Mucosa of descending colon (tissue), 3 donors: ENCODE data around the gene OR5D13. TPM values are rescaled to one million over a fixed set of nuclear protein-coding genes. Genes with fewer than 3 reads are reported as not detected.

Experiments
- ATAC-seq: fragments of 200-7000 bp; cut with Tn5 transposase; one replicate; pipeline ENCODE4 v1.9.1; 2020; ENCODE audit warnings: mild to moderate bottlenecking, moderate library complexity
- DNase-seq, 3 donors: peaks; one replicate each; pipeline ENCODE4 v3.0.0-alpha.2; 2020
- H3K36me3 ChIP-seq: fragments of 200-600 bp; one replicate; pipeline ENCODE4 v1.8.0; 2021; ENCODE audit warnings: low read depth, mild to moderate bottlenecking
- H3K4me1 ChIP-seq: fragments of 200-600 bp; one replicate; pipeline ENCODE4 v1.8.0; 2021; ENCODE audit warnings: low read depth, mild to moderate bottlenecking
- H3K4me3 ChIP-seq: fragments of 200-600 bp; one replicate; pipeline ENCODE4 v1.8.0; 2021; ENCODE audit warnings: mild to moderate bottlenecking
- H3K9me3 ChIP-seq: fragments of 200-600 bp; one replicate; pipeline ENCODE4 v1.8.0; 2021; ENCODE audit warnings: mild to moderate bottlenecking
- CTCF ChIP-seq: fragments of 200-600 bp; IDR thresholded peaks from one replicate; pipeline ENCODE4 v1.8.0; 2022; ENCODE audit warnings: antibody characterized with exemption, mild to moderate bottlenecking
- intact Hi-C, 2 donors: fragments of 100-400 bp; cut with DNase I in 1 of 2; cut with micrococcal nuclease in 1 of 2; formaldehyde crosslinking; loops; one replicate each; pipeline versions ENCODE4 v1.11.0 to v1.11.1; 2022; cut with DNase I, micrococcal nuclease
- total RNA-seq, 3 donors: library from RNA; stranded (reverse); fragmentation: NEBNext Ultra II Directional in 2 of 3; extraction: Animal tissue kit (Norgen Biotek cat#: 25700) in 2 of 3; gene quantifications; one replicate each; pipeline versions ENCODE4 v1.2.1 to v1.2.4, GENCODE V29; 2021 to 2023
- donor health status: DM: no; HTN: no; CAD: no; lungs with moderate emphysema.
- donor health status: DM: no; HTN: no; CAD: no.
- donor health status: DM: no; HTN: yes; CAD: no.

Gene OR5D13
- total RNA-seq, 3 donors from 2014 or later, result not detected

GRCh38 chr11:55806248-55806647 lies 33.0 kb downstream of the OR5D13 start:
- H3K36me3 ChIP-seq, result no peaks in the 10 kb centered on the region
- intact Hi-C loops, result no loop called here
- no peak for TF ChIP-seq CTCF
- ATAC-seq, result no peak
- H3K9me3 ChIP-seq, result peaks cover 42% of the 10 kb centered on the region
- DNase-seq, result no peak
- no peak overlapping the region for H3K4me3 ChIP-seq
- no peaks in the 10 kb centered on the region for H3K4me1 ChIP-seq

- TF ChIP-seq CTCF, result no peak
Observed at GRCh38 chr11:55811067-55811466, 37.8 kb downstream of the OR5D13 start, which contains the start of gene OR5L1. Gene OR5L1, plus strand, starts transcription at chr11:55811367. Its CDS starts 100 bp downstream, at chr11:55811467.

GRCh38 chr11:55819330-55819729 lies 46.1 kb downstream of the OR5D13 start, which contains the start of gene OR5D18:
Gene OR5D18, plus strand, starts transcription at chr11:55819630. Its CDS starts 0 bp downstream, at chr11:55819630.
- no peak for ATAC-seq
- DNase-seq, result no peak

More at GRCh38 chr11:55811067-55811466, 37.8 kb downstream of the OR5D13 start, which contains the start of gene OR5L1:
- H3K9me3 ChIP-seq, result peaks cover 19% of the 10 kb centered on the region
- H3K36me3 ChIP-seq, result no peaks in the 10 kb centered on the region
- intact Hi-C loops, result no loop called here
- H3K4me1 ChIP-seq, result no peaks in the 10 kb centered on the region
- no peak within 1 kb of the TSS for H3K4me3 ChIP-seq
- DNase-seq (no peak), ATAC-seq (no peak)

More at GRCh38 chr11:55819330-55819729, 46.1 kb downstream of the OR5D13 start, which contains the start of gene OR5D18:
- Histone ChIP-seq H3K4me3 (no peak within 1 kb of the TSS), H3K4me1 (no peaks in the 10 kb centered on the region), H3K9me3 (no peaks in the 10 kb centered on the region), H3K36me3 (no peaks in the 10 kb centered on the region)
- intact Hi-C loops, result no loop called here
- TF ChIP-seq CTCF, result no peak

Other genes with a start within 250 kb of the OR5D13 start
- gene OR4C15, start 219.0 kb upstream of the OR5D13 start, total RNA-seq, result not detected
- gene OR4C16, start 201.3 kb upstream of the OR5D13 start, total RNA-seq, result not detected
- gene OR4C11, start 165.8 kb upstream of the OR5D13 start, total RNA-seq, result not detected
- gene OR4P4, start 138.3 kb upstream of the OR5D13 start, total RNA-seq, result not detected
- gene OR4S2, start 125.1 kb upstream of the OR5D13 start, total RNA-seq, result not detected
- not detected for gene OR4C6, start 111.2 kb upstream of the OR5D13 start, total RNA-seq
- gene OR5D14, start 22.1 kb downstream of the OR5D13 start, total RNA-seq, result not detected
- gene OR5L1, start 37.9 kb downstream of the OR5D13 start, total RNA-seq, result not detected
- gene OR5D18, start 46.2 kb downstream of the OR5D13 start, total RNA-seq, result not detected
- gene OR5L2, start 53.8 kb downstream of the OR5D13 start, total RNA-seq, result not detected
- gene OR5D16, start 65.3 kb downstream of the OR5D13 start, total RNA-seq, result not detected
- not detected for gene TRIM51, start 109.9 kb downstream of the OR5D13 start, total RNA-seq
- gene OR5W2, start 141.1 kb downstream of the OR5D13 start, total RNA-seq, result not detected
- gene OR5I1, start 163.0 kb downstream of the OR5D13 start, total RNA-seq, result not detected
- not detected for gene OR10AG1, start 196.5 kb downstream of the OR5D13 start, total RNA-seq
- not detected for gene OR5F1, start 221.2 kb downstream of the OR5D13 start, total RNA-seq